Omental fat pad (tissue), 4 donors: ENCODE data around the gene APCDD1L. TPM values are rescaled to one million over a fixed set of nuclear protein-coding genes. Genes with fewer than 3 reads are reported as not detected.

Experiments
- ATAC-seq: fragments of 150-250 bp; one replicate; pipeline ENCODE4 v1.9.1; 2016; ENCODE audit warnings: mild to moderate bottlenecking, moderate library complexity; ENCODE audit not compliant: low FRiP score
- DNase-seq: peaks from one replicate; pipeline ENCODE4 v3.0.0-alpha.2; 2019; ENCODE audit warnings: low spot score
- total RNA-seq, 4 donors: library from RNA; depleted of rRNA; stranded (reverse); fragments of >200 nt; gene quantifications; one replicate each; pipeline ENCODE4 v1.1.0, GENCODE V29; 2016
- TF ChIP-seq, protein P1 (sequence below), 3 donors: fragments of 450-650 bp; IDR thresholded peaks; one replicate each; pipeline ENCODE4 v1.5.1; 2016 to 2017; ENCODE audit warnings: antibody characterized with exemption in 3 of 3, mild to moderate bottlenecking in 3 of 3, moderate library complexity in 2 of 3

Gene APCDD1L
- total RNA-seq, 4 donors from 2014 or later, result 0.19 TPM; not detected in 3

DNA sequence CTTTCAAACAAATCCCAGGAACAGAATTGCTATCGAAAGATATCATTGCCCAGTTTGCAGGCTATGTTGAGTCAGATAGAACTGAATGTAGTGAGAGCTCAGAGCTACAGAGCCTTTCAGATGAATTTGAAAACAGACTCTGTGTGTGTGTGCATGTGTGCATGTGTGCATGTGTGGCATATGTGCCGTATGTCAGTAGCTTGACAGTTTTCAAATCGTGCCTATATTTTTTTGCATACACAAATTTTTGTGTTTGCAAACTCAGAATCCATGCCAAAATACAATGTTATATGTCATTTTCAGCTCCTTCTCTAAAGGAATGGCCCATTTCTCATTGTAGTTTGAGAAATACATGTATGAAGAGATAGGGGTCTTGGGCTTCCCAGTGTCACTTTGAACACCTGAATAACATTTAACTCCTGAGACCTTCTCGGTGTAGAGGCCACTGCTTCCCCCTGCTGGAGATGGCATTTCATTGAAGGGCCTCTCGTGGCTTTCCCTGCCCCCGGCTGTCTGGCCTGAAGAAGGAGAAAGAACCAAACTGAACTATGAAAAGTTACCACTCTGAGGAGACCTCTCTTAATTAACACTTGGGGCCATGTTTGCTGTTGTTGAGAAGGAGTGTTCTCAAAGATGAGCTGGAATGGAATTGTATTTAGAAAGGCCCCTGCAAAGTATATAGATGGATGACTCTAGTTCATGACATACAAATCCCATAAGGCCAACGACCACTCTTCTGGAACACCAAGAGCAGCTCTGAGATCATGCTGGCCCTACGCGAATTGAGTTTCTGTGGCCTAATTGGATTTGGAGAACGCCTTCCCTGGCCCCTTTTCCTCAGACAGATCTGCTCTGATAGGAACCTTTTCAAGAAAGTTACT is 67.4 kb downstream of the APCDD1L start:
- no peak for DNase-seq
- no peak for ATAC-seq
- TF ChIP-seq, protein P1, sequence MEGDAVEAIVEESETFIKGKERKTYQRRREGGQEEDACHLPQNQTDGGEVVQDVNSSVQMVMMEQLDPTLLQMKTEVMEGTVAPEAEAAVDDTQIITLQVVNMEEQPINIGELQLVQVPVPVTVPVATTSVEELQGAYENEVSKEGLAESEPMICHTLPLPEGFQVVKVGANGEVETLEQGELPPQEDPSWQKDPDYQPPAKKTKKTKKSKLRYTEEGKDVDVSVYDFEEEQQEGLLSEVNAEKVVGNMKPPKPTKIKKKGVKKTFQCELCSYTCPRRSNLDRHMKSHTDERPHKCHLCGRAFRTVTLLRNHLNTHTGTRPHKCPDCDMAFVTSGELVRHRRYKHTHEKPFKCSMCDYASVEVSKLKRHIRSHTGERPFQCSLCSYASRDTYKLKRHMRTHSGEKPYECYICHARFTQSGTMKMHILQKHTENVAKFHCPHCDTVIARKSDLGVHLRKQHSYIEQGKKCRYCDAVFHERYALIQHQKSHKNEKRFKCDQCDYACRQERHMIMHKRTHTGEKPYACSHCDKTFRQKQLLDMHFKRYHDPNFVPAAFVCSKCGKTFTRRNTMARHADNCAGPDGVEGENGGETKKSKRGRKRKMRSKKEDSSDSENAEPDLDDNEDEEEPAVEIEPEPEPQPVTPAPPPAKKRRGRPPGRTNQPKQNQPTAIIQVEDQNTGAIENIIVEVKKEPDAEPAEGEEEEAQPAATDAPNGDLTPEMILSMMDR (IDR thresholded peaks at IDR 0.05), result no peak

DNA sequence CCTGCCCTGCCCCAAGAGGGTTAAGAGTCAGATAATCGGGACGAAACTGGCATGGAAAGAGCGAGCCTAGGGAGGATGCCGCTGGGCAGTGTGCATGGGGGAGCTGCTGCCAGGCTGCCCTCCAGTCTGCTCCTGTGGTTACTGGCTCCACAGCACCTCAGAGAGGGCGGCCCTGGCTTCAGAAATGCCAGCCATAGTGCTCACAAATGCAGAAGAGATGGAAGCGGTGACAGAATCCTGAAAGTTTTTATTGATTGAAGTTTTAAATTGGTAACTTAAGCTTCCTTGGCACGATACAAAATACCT is 68.3 kb downstream of the APCDD1L start:
- DNase-seq, result no peak
- TF ChIP-seq, protein P1 (IDR thresholded peaks at IDR 0.05), result no peak
- ATAC-seq, result no peak

DNA sequence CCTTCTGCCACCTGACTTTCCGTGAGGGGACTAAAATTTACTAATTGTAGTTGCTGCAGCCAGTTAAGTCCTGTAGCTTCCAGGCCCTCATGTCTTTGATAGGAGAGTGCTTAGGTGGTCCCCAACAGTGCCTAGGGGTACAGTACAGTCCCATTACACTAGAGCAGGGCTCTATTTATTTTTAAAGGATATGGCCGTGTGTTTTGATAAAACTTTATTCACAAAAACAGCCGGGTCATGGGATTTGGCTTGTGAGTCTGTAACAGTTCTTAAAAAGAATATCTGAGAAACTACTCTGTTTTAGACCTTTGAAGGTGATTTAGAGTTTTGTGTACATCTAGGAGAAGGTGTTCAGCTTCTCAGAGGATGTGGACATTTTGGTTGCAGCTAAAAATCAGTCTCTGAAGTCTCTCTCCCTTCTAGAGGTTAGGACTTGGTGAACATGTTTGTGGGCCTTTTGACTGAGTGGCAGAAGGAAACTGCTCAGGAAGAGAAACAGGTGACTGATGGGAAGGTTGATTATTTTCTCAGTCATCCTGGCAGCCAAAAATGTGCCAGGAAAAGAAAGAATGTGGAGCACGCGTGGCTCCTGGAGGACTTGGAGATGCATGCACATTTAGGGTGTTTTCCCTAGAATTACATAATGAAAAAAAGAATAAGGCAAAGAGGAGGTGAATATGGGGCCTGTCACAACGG is 68.8 kb downstream of the APCDD1L start:
- TF ChIP-seq, protein P1 (IDR thresholded peaks at IDR 0.05), result no peak

DNA sequence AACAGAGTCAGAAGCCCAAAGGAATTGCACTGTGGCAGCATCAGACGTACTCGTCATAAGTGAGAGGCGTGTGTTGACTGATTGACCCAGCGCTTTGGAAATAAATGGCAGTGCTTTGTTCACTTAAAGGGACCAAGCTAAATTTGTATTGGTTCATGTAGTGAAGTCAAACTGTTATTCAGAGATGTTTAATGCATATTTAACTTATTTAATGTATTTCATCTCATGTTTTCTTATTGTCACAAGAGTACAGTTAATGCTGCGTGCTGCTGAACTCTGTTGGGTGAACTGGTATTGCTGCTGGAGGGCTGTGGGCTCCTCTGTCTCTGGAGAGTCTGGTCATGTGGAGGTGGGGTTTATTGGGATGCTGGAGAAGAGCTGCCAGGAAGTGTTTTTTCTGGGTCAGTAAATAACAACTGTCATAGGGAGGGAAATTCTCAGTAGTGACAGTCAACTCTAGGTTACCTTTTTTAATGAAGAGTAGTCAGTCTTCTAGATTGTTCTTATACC is 70.4 kb downstream of the APCDD1L start:
- no peak for DNase-seq
- TF ChIP-seq, protein P1 (IDR thresholded peaks at IDR 0.05), result no peak
- ATAC-seq, result no peak

More for the DNA sequence above, 68.8 kb downstream of the APCDD1L start:
- DNase-seq, result no peak
- ATAC-seq, result no peak

DNA sequence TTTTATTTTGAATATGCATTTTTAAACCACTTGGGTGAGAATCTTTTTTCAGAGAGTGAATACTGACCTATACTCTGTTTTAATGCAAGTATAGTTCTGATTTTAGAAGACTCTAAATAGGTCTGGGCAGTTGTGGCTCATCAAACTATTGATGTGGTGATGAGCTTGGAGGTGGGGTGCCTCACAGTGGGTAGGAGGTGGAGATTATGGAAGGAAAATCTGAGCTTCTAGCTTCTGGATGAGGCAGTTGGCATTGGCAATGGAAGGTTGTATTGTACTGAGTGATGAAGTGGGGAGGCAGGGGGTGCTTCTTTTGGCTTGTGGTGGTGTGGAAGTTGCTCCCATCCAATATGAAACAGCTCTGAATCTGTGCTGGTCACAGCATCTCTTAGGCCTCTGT is 73.5 kb downstream of the APCDD1L start:
- no peak for ATAC-seq
- TF ChIP-seq, protein P1 (IDR thresholded peaks at IDR 0.05), result no peak
- DNase-seq, result no peak

DNA sequence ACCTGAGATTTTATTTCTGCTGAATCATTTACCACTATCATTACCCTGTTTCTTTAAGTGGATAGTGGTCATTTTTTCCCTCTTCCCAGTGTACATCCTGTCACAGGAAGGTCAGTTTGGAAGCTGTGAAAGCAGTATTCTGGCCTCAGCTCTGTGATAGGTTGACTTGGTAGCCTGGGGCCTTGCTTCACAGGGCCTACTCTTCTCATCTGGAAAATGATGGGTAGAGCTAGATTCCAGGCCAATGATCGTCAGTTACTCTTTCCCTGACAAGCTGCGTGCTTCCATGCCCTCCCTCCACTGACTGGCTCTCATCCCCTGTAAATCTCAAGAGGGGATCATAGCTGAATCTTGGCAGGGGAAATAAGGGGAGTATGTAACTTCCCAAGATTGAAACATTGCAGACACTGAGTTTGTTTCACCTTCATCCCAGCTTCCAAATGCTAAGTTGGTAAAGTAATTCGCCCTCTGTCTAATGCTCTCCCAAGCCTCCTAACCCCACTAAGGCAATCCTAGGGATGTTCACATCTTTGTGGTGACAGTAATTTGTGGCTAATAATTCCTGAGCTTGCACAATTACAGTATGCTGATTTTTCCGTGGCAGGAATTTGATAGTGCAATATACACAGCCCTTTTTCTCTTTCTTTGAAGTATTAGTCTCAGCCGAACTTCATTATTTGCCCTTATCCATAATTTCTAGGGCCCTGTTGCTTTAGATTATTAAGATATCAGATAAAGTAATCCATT is 75.0 kb downstream of the APCDD1L start:
- TF ChIP-seq, protein P1 (IDR thresholded peaks at IDR 0.05), result no peak
- DNase-seq (no peak), ATAC-seq (peak; percentile 39)
